ENCODE data around the gene ATL2.
"Not testable (repeated sequence)": the region's sequence is repeated elsewhere in the genome, so short reads cannot be mapped to it uniquely, and the experiment has no call there.

ATL2 gene
- total RNA-seq, result 70.4 reads per million, percentile 75 among the genes with 10 or more reads in this experiment

- DNase-seq, result peak; percentile 89
These were observed at the start of gene ATL2 for GRCh38 chr2:38377050-38377828. Gene ATL2 (minus strand): TSS chr2:38377273. CDS start chr2:38377260, 13 bp downstream.

GRCh38 chr2:38423763-38424162, 46.7 kb upstream of the ATL2 start:
- no peak for DNase-seq

GRCh38 chr2:38421274-38422056, 44.4 kb upstream of the ATL2 start:
- DNase-seq, result no peak

- no peak for DNase-seq
These were observed 42.4 kb upstream of the ATL2 start for GRCh38 chr2:38419499-38419898.

GRCh38 chr2:38418735-38419134, 41.7 kb upstream of the ATL2 start:
- no peak for DNase-seq

GRCh38 chr2:38417745-38418689, 40.9 kb upstream of the ATL2 start:
- DNase-seq, result no peak

- no peak for DNase-seq
These were observed 39.4 kb upstream of the ATL2 start for GRCh38 chr2:38416296-38417036.

- no peak for DNase-seq
These were observed 38.7 kb upstream of the ATL2 start for GRCh38 chr2:38415728-38416291.

- no peak for DNase-seq
These were observed 38.0 kb upstream of the ATL2 start for GRCh38 chr2:38415023-38415422.

- DNase-seq, result not testable (repeated sequence)
These were observed 35.3 kb upstream of the ATL2 start for GRCh38 chr2:38412235-38412871.

- DNase-seq, result no peak
These were observed 32.4 kb upstream of the ATL2 start for GRCh38 chr2:38409156-38410102.

- DNase-seq, result no peak
These were observed 30.1 kb upstream of the ATL2 start for GRCh38 chr2:38407111-38407682.

- DNase-seq, result no peak
These were observed 29.6 kb upstream of the ATL2 start for GRCh38 chr2:38406597-38407110.

GRCh38 chr2:38405917-38406596, 29.0 kb upstream of the ATL2 start:
- no peak for DNase-seq

GRCh38 chr2:38400513-38400912, 23.4 kb upstream of the ATL2 start:
- DNase-seq, result no peak

GRCh38 chr2:38398739-38399138, 21.7 kb upstream of the ATL2 start:
- DNase-seq, result no peak

GRCh38 chr2:38394903-38395341, 17.8 kb upstream of the ATL2 start:
- no peak for DNase-seq

GRCh38 chr2:38394041-38394440, 17.0 kb upstream of the ATL2 start:
- no peak for DNase-seq

GRCh38 chr2:38390947-38391346, 13.9 kb upstream of the ATL2 start:
- DNase-seq, result no peak
